Lung (tissue), 12 donors: ENCODE data around the gene KCND1. TPM values are rescaled to one million over a fixed set of nuclear protein-coding genes. Genes with fewer than 3 reads are reported as not detected.

ENCODE experiments used
- ATAC-seq: fragments of 200-7000 bp; cut with Tn5 transposase; one replicate; pipeline ENCODE4 v1.9.1; 2020; ENCODE audit warnings: moderate number of reproducible peaks; ENCODE audit not compliant: insufficient read depth, low FRiP score
- DNase-seq, 3 donors: peaks; one replicate each; pipeline ENCODE4 v3.0.0-alpha.2; 2013 to 2017
- H3K27ac ChIP-seq, 2 donors: one replicate each; pipeline ENCODE4 v1.5.1; 2013; ENCODE audit warnings: mild to moderate bottlenecking in 2 of 2, moderate library complexity in 2 of 2, control low read depth in 1 of 2, inconsistent platforms in 1 of 2, low read depth in 1 of 2, low read length in 1 of 2
- H3K27me3 ChIP-seq, 3 donors: one replicate each; pipeline ENCODE4 v1.5.1; 2013; ENCODE audit warnings: low read length in 2 of 3; ENCODE audit not compliant: control insufficient read depth in 3 of 3, insufficient read depth in 3 of 3
- H3K36me3 ChIP-seq, 4 donors: one replicate each; pipeline ENCODE4 v1.5.1; 2013; ENCODE audit warnings: low read length in 4 of 4, mild to moderate bottlenecking in 1 of 4, moderate library complexity in 1 of 4; ENCODE audit not compliant: control insufficient read depth in 4 of 4, insufficient read depth in 4 of 4
- H3K4me1 ChIP-seq, 5 donors: one replicate each; pipeline ENCODE4 v1.5.1; 2013; ENCODE audit warnings: low read length in 5 of 5, mild to moderate bottlenecking in 2 of 5, moderate library complexity in 1 of 5; ENCODE audit not compliant: control insufficient read depth in 5 of 5, insufficient read depth in 5 of 5
- H3K4me3 ChIP-seq: one replicate; pipeline ENCODE4 v1.5.1; 2013; ENCODE audit warnings: mild to moderate bottlenecking, control low read depth, moderate library complexity
- H3K9ac ChIP-seq, 2 donors: one replicate each; pipeline ENCODE4 v1.5.1; 2013; ENCODE audit warnings: low read length in 2 of 2, control low read depth in 1 of 2; ENCODE audit not compliant: insufficient read depth in 1 of 2
- H3K9me3 ChIP-seq, 4 donors: one replicate each; pipeline ENCODE4 v1.5.1; 2013; ENCODE audit warnings: low read length in 3 of 4, mild to moderate bottlenecking in 1 of 4, moderate library complexity in 1 of 4; ENCODE audit not compliant: control insufficient read depth in 4 of 4, insufficient read depth in 3 of 4
- CTCF ChIP-seq: IDR thresholded peaks from 2 replicates; pipeline ENCODE4 v1.5.1; 2012; ENCODE audit warnings: mild to moderate bottlenecking; ENCODE audit errors: control extremely low read depth, extremely low read depth
- WGBS, 2 donors: extraction: QIAGEN DNeasy Blood & Tissue Kit; methylation state at CpG; one replicate each; pipeline ENCODE4 v1.1.7; 2013; 5-methylcytosine and 5-hydroxymethylcytosine counted together
- polyA plus RNA-seq, 2 donors: library from polyadenylated mRNA; stranded (reverse); fragments of 200-250 nt; gene quantifications; one replicate each; pipeline ENCODE4 v1.2.1, GENCODE V29; 2013
- total RNA-seq, 2 donors: library from RNA; depleted of rRNA in 1 of 2; stranded (reverse); fragments of >200 nt in 1 of 2; gene quantifications; one replicate each; pipeline ENCODE4 v1.2.1, GENCODE V29; 2014 to 2021
- donor health status: control.
- donor health status: control.
- donor health status: Bipolar disorder and iron deficiency.
- donor health status: healthy.
- donor health status: DM: yes; HTN: yes; CAD: no.

KCND1 gene
- total and polyA plus RNA-seq, 4 donors = 0.65 to 1.7 (median 1.3) TPM

- peaks cover 0 to 5% (median 0%) of the 10 kb centered on the region in 4 donors for H3K9me3 ChIP-seq
- H3K27ac ChIP-seq = peak overlapping the region in 1 of 2 donors; percentile 90
- peaks cover 0 to 7% (median 3%) of the 10 kb centered on the region in 4 donors for H3K36me3 ChIP-seq
- ATAC-seq (no peak), DNase-seq (no peak)
- H3K9ac ChIP-seq = no peak overlapping the region
- 20 to 38% methylated on average over 5 to 23 of the region's 23 CpGs for WGBS, 2 donors
- peak overlapping the region; percentile 54 for H3K4me3 ChIP-seq
- no peak for TF ChIP-seq CTCF
- H3K27me3 ChIP-seq = no peaks in the 10 kb centered on the region
- H3K4me1 ChIP-seq = peaks cover 0 to 3% (median 2%) of the 10 kb centered on the region in 5 donors
These were observed 53.4 kb downstream of the KCND1 start for GRCh38 chrX:48918301-48918642.

- DNase-seq (peak; percentile 91 to 92 (median 91)), ATAC-seq (peak; percentile 76)
- H3K27me3 ChIP-seq = no peaks in the 10 kb centered on the region
- no peak overlapping the region for H3K9ac ChIP-seq
- peak; percentile 76 for TF ChIP-seq CTCF
- peak overlapping the region in 1 of 2 donors; percentile 43 for H3K27ac ChIP-seq
- H3K36me3 ChIP-seq = peaks cover 0 to 5% (median 0%) of the 10 kb centered on the region in 4 donors
- 26 to 33% methylated on average over 17 to 27 of the region's 27 CpGs for whole genome bisulfite sequencing, 2 donors
- peaks cover 0 to 3% (median 2%) of the 10 kb centered on the region in 5 donors for H3K4me1 ChIP-seq
- H3K4me3 ChIP-seq = peak overlapping the region; percentile 0
- H3K9me3 ChIP-seq = peaks cover 0 to 3% (median 0%) of the 10 kb centered on the region in 4 donors
These were observed 54.3 kb downstream of the KCND1 start for GRCh38 chrX:48917139-48918001.

GRCh38 chrX:48914593-48915493 is 56.8 kb downstream of the KCND1 start:
- Histone ChIP-seq H3K27me3 (no peaks in the 10 kb centered on the region), H3K4me3 (no peak overlapping the region), H3K27ac (no peak overlapping the region), H3K9ac (no peak overlapping the region), H3K4me1 (peaks cover 2 to 11% (median 5%) of the 10 kb centered on the region in 5 donors), H3K9me3 (peaks cover 0 to 4% (median 0%) of the 10 kb centered on the region in 4 donors), H3K36me3 (peaks cover 0 to 5% (median 0%) of the 10 kb centered on the region in 4 donors)
- DNase-seq (no peak), ATAC-seq (no peak)
- no peak for TF ChIP-seq CTCF
- WGBS, 2 donors = 89% methylated on average over 12 to 13 of the region's 13 CpGs
